NCI-H510A treated with DMSO at 0.1 percent for 48 hours (cell line): Measurements from ENCODE around the gene RASEF.
"Not testable (repeated sequence)": the region's sequence is repeated elsewhere in the genome, so short reads cannot be mapped to it uniquely, and the experiment has no call there.

ENCODE experiments used
- DNase-seq: peaks from one replicate; lab custom pipeline; 2025; lab: John Stamatoyannopoulos, UW

RASEF gene

DNA sequence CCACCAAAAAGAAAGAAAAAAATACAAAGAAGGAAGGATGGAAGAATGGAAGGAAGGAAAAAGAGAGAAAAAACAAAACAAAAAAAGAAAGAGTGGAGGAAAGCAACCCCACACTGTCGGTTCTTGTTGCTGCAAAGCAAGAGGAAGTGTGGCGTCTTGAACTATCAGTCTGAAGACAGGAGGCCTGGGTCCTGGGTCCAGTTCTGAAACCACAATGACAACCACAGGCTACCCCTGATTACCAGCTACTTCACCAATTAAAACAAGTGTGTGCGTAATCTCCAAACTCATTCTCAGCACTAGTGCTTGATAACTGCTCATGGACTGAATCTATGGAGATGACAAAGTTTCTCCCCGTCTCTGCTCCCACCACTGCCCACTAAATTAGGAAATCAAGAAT is 93.7 kb downstream of the RASEF start:
- no peak for DNase-seq

DNA sequence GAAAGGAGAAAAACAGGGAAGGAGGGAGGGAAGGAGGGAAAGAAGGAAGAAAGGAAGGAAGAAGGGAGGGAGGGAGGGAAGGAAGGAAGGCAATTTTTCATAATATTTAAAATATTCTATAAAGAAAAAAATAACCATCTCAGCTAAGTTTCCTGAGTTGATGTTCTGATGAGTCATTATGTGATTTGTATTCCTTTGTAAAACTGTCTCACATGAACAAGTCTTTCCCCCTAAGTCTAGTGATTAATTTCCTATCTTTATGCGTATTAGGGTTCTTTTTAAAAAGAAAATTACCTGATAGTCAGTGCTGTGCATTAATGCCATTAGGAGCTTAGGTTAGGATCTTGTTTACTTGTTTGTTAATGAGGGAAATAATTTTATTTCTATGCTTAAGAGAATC is 94.1 kb downstream of the RASEF start:
- no peak for DNase-seq

DNA sequence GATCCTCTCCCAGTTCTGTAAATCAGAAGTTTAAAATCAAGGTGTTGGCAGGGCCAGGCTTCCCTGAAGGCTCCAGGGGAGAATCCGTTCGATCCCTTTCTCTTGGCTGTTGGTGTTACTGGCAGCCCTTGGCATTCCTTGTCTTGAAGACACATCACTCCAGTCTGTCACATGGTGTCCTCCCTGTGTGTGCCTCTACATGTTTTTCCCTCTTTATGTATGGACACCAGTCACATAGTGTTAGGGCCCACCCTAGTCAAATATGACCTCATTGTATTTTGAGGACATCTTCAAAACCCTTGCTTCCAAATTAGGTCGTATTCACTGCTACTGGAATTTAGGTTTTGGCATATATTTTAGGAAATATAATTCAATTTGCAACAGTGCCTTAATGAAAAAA is 94.6 kb downstream of the RASEF start:
- no peak for DNase-seq

DNA sequence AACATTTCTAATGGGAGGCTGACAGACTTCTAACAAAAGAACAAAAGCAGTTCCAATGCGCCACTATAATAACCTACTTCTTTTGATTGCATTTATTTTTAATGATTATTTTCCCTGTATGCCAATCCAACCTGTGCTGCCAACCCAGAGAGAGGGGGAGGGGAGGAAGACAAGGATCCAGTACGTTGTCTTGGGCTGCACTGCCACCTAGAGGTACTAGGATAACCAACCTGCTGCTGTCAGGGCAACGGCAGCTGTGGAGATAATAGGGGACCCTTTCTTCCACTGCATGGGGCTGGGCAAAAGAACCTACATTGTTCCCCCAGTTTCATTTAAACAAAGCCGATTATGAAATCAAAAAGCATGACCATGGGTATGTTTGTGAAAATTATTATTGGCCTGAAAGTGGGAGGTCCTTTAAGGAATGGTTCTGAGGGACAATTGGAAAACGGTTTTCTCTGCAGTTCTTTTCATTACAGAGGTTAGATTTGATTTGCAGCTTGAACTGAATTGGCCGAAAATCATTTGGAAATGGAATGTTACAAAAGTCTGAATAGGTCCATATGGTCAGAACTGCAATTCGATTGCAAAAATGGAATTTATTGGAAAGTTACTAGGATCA is 101.3 kb downstream of the RASEF start:
- peak; percentile 87 for DNase-seq

DNA sequence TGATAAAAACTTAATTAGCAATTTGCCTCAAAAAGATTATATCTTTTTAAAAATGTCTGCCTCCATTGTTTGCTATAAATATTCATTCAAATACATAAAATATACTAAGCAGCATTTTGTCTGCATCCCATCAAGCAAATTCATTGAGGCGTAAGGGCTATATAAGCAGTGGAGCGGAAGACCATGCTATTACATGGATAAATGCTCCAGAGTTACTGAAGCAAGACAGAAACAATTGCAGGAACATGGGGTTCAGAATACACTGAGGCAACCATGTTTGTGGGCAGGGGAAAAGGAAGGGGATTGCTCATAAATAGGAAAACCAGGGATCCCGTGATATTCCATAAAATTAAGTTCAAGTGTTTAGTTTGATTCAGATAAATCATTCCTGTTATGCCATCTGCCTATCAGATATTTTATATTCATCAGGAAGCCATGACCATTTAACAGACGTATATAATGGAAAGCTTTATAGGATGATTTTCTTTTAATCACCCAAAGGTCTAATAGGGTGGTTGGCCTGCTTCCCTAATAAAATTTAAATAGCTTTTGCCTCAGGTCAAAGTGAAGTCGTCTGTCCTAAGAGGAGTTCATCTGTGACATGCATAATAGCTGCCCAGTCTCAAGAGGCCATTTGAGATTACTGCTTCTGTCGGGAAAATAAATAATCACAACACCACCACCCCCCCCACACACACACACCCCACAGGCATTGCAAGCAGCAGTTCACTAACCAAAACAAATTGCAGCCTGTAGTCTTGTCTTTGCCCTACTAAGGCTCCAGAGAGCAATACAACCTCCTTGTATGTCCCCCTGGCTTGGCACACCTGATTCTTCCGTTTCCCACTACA is 105.2 kb downstream of the RASEF start:
- DNase-seq, result no peak

DNA sequence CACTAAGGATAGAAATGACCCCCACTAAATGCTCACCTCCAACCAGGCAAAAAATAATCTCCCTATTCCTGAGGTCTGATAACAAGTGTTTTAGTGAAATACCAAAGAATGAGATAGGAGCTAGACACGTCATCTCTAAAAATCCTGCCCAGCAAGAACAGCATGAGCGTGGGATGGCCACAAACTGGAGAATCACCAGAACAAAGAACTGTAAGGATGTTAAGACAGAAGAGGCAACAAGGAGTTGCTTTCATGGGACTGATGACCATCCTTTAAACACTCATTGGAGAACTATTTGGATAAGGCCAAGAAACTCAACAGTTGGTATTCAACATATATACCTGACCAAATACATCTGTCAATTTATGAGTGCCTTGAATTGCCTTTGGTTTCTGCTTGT is 113.7 kb downstream of the RASEF start:
- no peak for DNase-seq

DNA sequence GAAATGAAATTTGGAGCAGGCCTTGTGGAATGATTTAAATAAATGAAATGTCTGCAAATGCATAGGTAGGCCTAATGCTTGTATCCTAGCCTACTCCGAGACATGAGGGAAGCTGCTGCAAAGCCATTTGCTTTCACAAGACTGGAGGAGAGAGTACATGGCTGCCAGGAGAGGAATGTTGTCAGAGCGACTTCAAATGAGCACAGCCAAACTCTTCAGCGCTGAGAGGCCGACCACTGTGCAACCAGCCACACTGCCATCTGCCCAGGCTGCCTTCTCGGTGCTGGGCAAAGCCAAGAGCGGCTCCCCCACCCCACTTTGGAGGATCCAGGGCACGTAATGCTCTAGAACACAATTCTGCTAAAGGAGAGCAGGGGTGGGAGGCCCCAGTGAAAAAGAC is 122.6 kb downstream of the RASEF start:
- no peak for DNase-seq

DNA sequence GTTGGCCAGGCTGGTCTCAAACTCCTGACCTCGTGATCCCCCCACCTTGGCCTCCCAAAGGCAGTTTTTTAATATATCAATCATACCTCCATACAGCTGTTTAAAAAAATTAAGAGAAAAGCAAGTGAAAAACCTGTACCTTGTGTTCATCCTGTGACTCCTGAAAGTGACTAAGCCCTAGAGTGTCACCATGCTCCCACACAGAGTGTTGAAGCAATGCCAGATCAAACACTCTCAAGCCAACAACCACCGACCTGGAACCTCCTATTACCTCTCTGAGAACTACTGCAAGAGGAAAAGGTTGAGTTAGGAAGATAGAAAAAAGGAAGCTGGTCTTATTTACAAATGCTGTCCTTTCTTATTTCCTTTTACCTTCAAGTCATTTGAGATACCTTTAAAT is 123.5 kb downstream of the RASEF start:
- DNase-seq, result peak; percentile 37

DNA sequence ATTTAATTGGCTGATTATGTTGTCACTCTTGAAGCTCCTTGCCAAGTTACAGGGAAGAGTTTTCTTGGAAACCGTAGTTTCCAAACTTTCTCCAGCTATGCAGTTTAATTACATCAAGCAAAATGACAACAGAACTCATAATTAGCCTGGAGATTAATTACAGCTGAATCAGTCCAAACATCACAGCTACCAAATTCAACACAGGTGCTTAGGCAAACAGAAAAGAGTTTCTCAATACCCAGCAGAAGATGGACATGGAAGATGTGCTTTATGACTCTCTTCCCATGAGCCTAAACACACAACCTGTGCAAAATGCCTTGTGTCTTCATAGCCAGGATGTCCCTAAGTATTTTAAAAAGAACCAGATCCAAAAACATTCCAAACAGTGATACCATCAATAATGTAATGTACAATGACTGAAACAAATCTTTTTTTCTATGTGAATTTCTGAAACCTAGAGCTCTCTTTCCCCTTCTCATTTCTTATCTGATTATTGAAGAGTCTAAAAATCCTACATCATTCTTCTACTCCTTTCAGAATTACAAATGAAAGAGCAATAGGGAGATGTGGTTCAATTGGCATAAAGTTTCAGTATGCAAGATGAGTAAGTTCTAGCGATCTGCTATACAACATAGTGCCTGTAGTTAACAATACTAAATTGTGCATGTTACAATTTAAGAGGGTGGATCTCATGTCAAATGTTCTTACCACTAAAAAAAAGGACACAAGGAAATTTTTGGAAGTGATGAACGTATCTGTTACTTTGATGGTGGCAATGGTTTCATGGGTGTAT is 124.3 kb downstream of the RASEF start:
- no peak for DNase-seq

DNA sequence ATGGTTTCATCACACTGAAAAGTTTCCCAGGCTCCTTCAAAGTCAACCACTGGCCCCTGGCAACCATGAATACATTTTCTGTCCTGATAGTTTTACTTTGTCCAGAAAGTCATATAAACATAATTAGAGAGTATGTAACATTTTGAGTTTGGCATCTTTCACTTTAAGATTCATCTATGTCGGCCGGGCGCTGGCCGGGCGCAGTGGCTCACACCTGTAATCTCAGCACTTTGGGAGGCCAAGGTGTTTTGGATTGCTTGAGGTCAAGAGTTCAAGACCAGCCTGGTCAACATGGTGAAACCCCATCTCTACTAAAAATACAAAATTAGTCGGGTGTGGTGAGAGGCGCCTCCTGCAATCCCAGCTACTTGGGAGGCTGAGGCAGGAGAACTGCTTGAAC is 126.4 kb downstream of the RASEF start:
- DNase-seq, result not testable (repeated sequence)

DNA sequence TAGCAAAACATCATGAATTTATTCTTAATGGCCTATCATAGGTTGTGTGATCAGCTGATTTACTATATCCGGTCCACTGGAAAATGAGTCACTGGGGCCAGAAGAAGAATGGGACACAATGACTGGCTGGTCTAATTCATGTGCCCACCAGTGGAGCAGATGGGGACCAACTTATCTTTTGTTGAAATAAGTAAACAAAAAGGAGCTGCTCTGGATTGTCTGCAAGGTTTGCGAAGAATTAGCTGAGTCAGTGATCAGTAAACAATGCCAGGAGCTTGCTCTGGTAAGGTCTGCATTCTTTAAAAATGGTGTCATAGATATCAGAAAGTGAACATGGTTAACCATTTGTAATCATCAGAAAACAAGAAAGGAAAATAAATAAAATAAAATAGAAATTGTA is 128.0 kb downstream of the RASEF start:
- DNase-seq, result peak; percentile 10

DNA sequence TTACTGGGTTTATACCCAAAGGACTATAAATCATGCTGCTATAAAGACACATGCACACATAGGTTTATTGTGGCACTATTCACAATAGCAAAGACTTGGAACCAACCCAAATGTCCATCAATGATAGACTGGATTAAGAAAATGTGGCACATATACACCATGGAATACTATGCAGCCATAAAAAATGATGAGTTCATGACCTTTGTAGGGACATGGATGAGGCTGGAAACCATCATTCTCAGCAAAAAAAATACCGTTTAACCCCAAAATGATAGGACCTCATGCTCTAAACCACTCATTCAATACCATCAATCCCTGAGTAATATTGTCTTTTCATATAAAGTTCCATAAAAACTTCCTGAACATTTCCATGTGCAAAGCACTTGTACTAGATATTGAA is 128.9 kb downstream of the RASEF start:
- not testable (repeated sequence) for DNase-seq

DNA sequence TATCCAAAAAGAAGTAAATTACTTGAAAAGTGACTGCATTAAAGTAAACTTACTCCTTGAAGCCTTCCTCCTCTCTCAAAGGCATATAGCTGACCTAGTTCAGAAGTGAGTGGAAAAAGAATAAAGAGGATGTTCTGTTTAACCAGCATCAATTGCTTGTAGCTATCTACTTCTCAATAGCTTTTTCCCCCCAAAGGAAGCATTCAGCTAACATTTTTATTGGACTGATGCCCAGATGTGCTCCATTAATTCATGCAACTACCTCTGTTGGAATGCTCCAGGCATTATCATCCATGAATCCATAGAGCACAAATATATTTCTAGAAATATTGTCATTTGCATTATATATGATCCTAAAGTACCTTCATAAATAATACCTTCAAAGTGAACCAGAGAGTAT is 132.8 kb downstream of the RASEF start:
- DNase-seq, result no peak
